Bronchial epithelial cell (primary cell): ENCODE data around the gene STK11IP. TPM values are rescaled to one million over a fixed set of nuclear protein-coding genes. Genes with fewer than 3 reads are reported as not detected.

Experiments used
- DNase-seq: peaks from one replicate; pipeline ENCODE4 v3.0.0-alpha.2; 2010; ENCODE audit warnings: low read depth
- FAIRE-seq: peaks from 2 replicates; lab custom pipeline; 2011; peaks lifted over from hg19 to GRCh38; lab: Jason Lieb, UNC
- H3K27me3 ChIP-seq: 2 replicates; pipeline ENCODE4 v1.5.1; 2011; ENCODE audit warnings: low read length; ENCODE audit not compliant: control insufficient read depth, insufficient read depth
- H3K36me3 ChIP-seq: 2 replicates; pipeline ENCODE4 v1.5.1; 2011; ENCODE audit warnings: low read length; ENCODE audit not compliant: control insufficient read depth, insufficient read depth
- H3K4me3 ChIP-seq: 2 replicates; pipeline ENCODE4 v1.5.1; 2011; ENCODE audit warnings: mild to moderate bottlenecking, low read depth, low read length, control low read depth
- CTCF ChIP-seq: IDR thresholded peaks from 2 replicates; pipeline ENCODE4 v1.5.1; 2011; ENCODE audit warnings: mild to moderate bottlenecking, moderate library complexity, low read length, control low read depth, inconsistent platforms; ENCODE audit not compliant: insufficient read depth, severe bottlenecking
- total RNA-seq: library from RNA; depleted of rRNA; stranded (reverse); fragments of >200 nt; gene quantifications from 2 replicates; pipeline ENCODE4 v1.2.1, GENCODE V29; 2014

STK11IP gene
- total RNA-seq, 1 donor from 2014 or later = 11.3 TPM

DNA sequence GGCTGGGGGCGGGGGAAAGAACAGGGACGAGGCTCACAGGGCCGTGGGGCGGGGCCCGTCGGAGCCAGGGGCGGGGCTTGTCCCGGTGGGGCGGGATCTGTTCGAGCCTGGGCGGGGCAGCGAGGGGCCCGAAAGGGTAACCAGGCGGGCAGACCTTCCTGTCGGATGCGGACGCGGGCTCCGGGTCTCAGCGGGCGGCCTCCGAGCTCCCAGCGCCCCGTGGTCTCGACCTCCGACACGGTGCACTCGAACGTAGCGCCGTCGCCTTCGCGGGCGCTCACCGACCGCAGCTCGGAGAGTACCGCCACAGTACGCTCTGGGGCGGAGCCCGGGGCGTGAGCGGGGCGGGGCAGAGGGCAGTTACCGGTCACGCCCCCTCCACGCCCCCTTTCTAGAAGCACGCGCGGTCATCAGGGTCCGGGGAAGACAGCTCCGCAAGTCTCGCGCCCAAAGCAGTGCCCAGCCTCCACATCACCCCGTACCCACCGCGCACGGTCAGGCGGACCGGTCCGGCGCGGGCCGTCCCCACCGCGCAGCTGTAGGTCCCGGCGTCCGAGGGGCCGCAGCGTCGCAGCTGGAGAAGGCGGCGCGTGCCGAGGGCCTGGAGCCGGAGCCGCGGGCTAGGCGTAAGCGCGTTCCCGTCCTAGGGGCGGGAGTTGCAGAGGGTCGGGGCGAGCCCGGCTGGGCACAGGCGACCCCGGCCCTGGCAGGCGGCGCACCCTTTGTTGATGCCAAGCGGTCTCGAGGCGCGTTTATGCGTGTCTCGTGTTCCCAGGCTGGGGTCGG, 45.1 kb upstream of the STK11IP start:
- Histone ChIP-seq H3K27me3 (peaks cover 3% of the 10 kb centered on the region), H3K4me3 (peak overlapping the region; percentile 62), H3K36me3 (no peaks in the 10 kb centered on the region)
- FAIRE-seq = no peak
- DNase-seq = peak; percentile 58
- no peak for TF ChIP-seq CTCF

- Histone ChIP-seq H3K27me3 (peaks cover 3% of the 10 kb centered on the region), H3K36me3 (no peaks in the 10 kb centered on the region), H3K4me3 (peak overlapping the region; percentile 62)
- no peak for DNase-seq
- no peak for TF ChIP-seq CTCF
- FAIRE-seq = no peak
These were observed 44.6 kb upstream of the STK11IP start for GRCh38 chr2:219553168-219553417.

GRCh38 chr2:219553463-219553963, 44.1 kb upstream of the STK11IP start:
- DNase-seq (no peak), FAIRE-seq (no peak)
- Histone ChIP-seq H3K4me3 (no peak overlapping the region), H3K27me3 (peaks cover 3% of the 10 kb centered on the region), H3K36me3 (no peaks in the 10 kb centered on the region)
- TF ChIP-seq CTCF = no peak

GRCh38 chr2:219554350-219554749, 43.3 kb upstream of the STK11IP start:
- peaks cover 3% of the 10 kb centered on the region for H3K27me3 ChIP-seq
- TF ChIP-seq CTCF = no peak
- no peak for FAIRE-seq
- no peak overlapping the region for H3K4me3 ChIP-seq
- H3K36me3 ChIP-seq = no peaks in the 10 kb centered on the region
- DNase-seq = no peak

GRCh38 chr2:219555956-219556355, 41.7 kb upstream of the STK11IP start:
- no peak for DNase-seq
- TF ChIP-seq CTCF = no peak
- Histone ChIP-seq H3K27me3 (peaks cover 3% of the 10 kb centered on the region), H3K4me3 (no peak overlapping the region), H3K36me3 (no peaks in the 10 kb centered on the region)
- no peak for FAIRE-seq

- H3K27me3 ChIP-seq = peaks cover 3% of the 10 kb centered on the region
- no peaks in the 10 kb centered on the region for H3K36me3 ChIP-seq
- DNase-seq (no peak), FAIRE-seq (no peak)
- TF ChIP-seq CTCF = no peak
- no peak overlapping the region for H3K4me3 ChIP-seq
These were observed 41.2 kb upstream of the STK11IP start for GRCh38 chr2:219556413-219556812.
